ENCODE data around the gene LYPD8. TPM values are rescaled to one million over a fixed set of nuclear protein-coding genes. Genes with fewer than 3 reads are reported as not detected.

The LYPD8 gene
- total and polyA plus RNA-seq, 9 donors = not detected

- no peak overlapping the region for H3K27ac ChIP-seq (ENCODE audit: low read length)
- H3K9me3 ChIP-seq (replicated peaks; ENCODE audit: control insufficient read depth, low read depth, low read length) = peaks cover 35% of the 10 kb centered on the region
- no peak for DNase-seq
- no CpG with 5 or more reads among the region's 3 CpGs for WGBS (ENCODE audit: insufficient coverage)
- no peaks in the 10 kb centered on the region for H3K27me3 ChIP-seq (ENCODE audit: control insufficient read depth, insufficient read depth, low read length)
- no peak overlapping the region for H3K4me3 ChIP-seq (ENCODE audit: low read length)
- no peaks in the 10 kb centered on the region for H3K4me1 ChIP-seq (ENCODE audit: control insufficient read depth, insufficient read depth, low read length)
- H3K36me3 ChIP-seq (ENCODE audit: control insufficient read depth, insufficient read depth, low read length) = no peaks in the 10 kb centered on the region
Measured at GRCh38 chr1:248759644-248760043, 4.1 kb upstream of the LYPD8 start.

DNA sequence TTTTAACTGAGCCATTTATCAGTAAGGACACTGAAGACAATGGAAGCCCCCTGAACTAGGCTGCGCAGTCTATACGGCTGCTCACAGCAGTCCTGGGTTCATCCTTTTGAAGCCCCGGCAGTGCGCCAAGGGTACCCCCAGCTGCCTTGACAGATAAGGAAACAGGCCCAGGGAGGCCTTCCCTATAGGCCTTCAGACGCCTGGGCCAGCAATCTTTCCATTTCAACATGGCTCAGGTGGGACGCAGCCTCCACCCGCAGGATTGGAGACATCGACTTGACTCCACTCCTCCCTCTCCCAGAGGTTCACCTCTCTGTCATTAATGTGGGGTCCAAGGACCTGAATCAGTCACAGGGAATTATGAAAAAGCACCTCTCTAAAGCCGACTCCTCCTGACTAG lies 2.8 kb upstream of the LYPD8 start:
- H3K4me3 ChIP-seq (ENCODE audit: low read length) = no peak overlapping the region
- DNase-seq = no peak
- H3K36me3 ChIP-seq (ENCODE audit: control insufficient read depth, insufficient read depth, low read length) = no peaks in the 10 kb centered on the region
- no peak overlapping the region for H3K27ac ChIP-seq (ENCODE audit: low read length)
- peaks cover 46% of the 10 kb centered on the region for H3K9me3 ChIP-seq (replicated peaks; ENCODE audit: control insufficient read depth, low read depth, low read length)
- no peaks in the 10 kb centered on the region for H3K27me3 ChIP-seq (ENCODE audit: control insufficient read depth, insufficient read depth, low read length)
- no peaks in the 10 kb centered on the region for H3K4me1 ChIP-seq (ENCODE audit: control insufficient read depth, insufficient read depth, low read length)
- 83% methylated on average over 8 of the region's 9 CpGs for WGBS (ENCODE audit: insufficient coverage)

- DNase-seq = no peak
- no peaks in the 10 kb centered on the region for H3K4me1 ChIP-seq (ENCODE audit: control insufficient read depth, insufficient read depth, low read length)
- peaks cover 46% of the 10 kb centered on the region for H3K9me3 ChIP-seq (replicated peaks; ENCODE audit: control insufficient read depth, low read depth, low read length)
- H3K4me3 ChIP-seq (ENCODE audit: low read length) = no peak overlapping the region
- no peaks in the 10 kb centered on the region for H3K36me3 ChIP-seq (ENCODE audit: control insufficient read depth, insufficient read depth, low read length)
- H3K27me3 ChIP-seq (ENCODE audit: control insufficient read depth, insufficient read depth, low read length) = no peaks in the 10 kb centered on the region
- no peak overlapping the region for H3K27ac ChIP-seq (ENCODE audit: low read length)
- whole genome bisulfite sequencing (ENCODE audit: insufficient coverage) = 61% methylated on average over 4 of the region's 5 CpGs
Measured at GRCh38 chr1:248757784-248758195, 2.2 kb upstream of the LYPD8 start.

GRCh38 chr1:248756636-248757035 lies 1.1 kb upstream of the LYPD8 start:
- no peak for DNase-seq
- 76% methylated on average over 5 of the region's 5 CpGs for WGBS (ENCODE audit: insufficient coverage)

GRCh38 chr1:248756151-248756550 lies 592 bp upstream of the LYPD8 start:
- H3K27me3 ChIP-seq (ENCODE audit: control insufficient read depth, insufficient read depth, low read length) = no peaks in the 10 kb centered on the region
- no peaks in the 10 kb centered on the region for H3K4me1 ChIP-seq (ENCODE audit: control insufficient read depth, insufficient read depth, low read length)
- peaks cover 48% of the 10 kb centered on the region for H3K9me3 ChIP-seq (replicated peaks; ENCODE audit: control insufficient read depth, low read depth, low read length)
- H3K4me3 ChIP-seq (ENCODE audit: low read length) = no peak overlapping the region
- H3K36me3 ChIP-seq (ENCODE audit: control insufficient read depth, insufficient read depth, low read length) = no peaks in the 10 kb centered on the region
- WGBS (ENCODE audit: insufficient coverage) = 70% methylated on average over 4 of the region's 4 CpGs
- H3K27ac ChIP-seq (ENCODE audit: low read length) = no peak overlapping the region
- no peak for DNase-seq

More at GRCh38 chr1:248756636-248757035, 1.1 kb upstream of the LYPD8 start:
- Histone ChIP-seq H3K27me3 (ENCODE audit: control insufficient read depth, insufficient read depth, low read length) (no peaks in the 10 kb centered on the region), H3K36me3 (ENCODE audit: control insufficient read depth, insufficient read depth, low read length) (no peaks in the 10 kb centered on the region), H3K4me3 (ENCODE audit: low read length) (no peak overlapping the region), H3K27ac (ENCODE audit: low read length) (no peak overlapping the region), H3K9me3 (replicated peaks; ENCODE audit: control insufficient read depth, low read depth, low read length) (peaks cover 48% of the 10 kb centered on the region), H3K4me1 (ENCODE audit: control insufficient read depth, insufficient read depth, low read length) (no peaks in the 10 kb centered on the region)

DNA sequence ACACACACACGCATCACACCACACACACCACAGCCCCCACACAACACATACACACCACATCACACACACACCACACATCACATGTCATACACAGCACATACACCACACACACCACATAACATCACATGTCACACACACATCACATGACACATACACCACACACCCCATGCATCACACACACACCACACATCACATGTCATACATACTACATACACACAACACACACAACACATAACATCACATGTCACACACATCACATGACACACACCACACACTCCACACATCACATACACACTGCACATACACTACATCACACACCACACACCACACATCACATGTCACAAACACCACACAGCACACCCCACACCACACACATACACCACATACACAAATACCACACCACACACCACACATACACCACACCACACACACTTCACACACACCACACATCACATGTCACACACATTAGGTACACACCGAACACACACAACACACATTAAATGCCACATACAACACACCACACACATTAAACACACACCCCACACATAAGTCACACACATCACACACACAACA lies 1.8 kb downstream of the LYPD8 start:
- Histone ChIP-seq H3K4me1 (ENCODE audit: control insufficient read depth, insufficient read depth, low read length) (no peaks in the 10 kb centered on the region), H3K9me3 (replicated peaks; ENCODE audit: control insufficient read depth, low read depth, low read length) (peaks cover 47% of the 10 kb centered on the region), H3K4me3 (ENCODE audit: low read length) (no peak overlapping the region), H3K27ac (ENCODE audit: low read length) (no peak overlapping the region), H3K27me3 (ENCODE audit: control insufficient read depth, insufficient read depth, low read length) (no peaks in the 10 kb centered on the region), H3K36me3 (ENCODE audit: control insufficient read depth, insufficient read depth, low read length) (no peaks in the 10 kb centered on the region)
- 88% methylated on average over 2 of the region's 2 CpGs for WGBS (ENCODE audit: insufficient coverage)
- no peak for DNase-seq

- Histone ChIP-seq H3K4me1 (ENCODE audit: control insufficient read depth, insufficient read depth, low read length) (no peaks in the 10 kb centered on the region), H3K27me3 (ENCODE audit: control insufficient read depth, insufficient read depth, low read length) (no peaks in the 10 kb centered on the region), H3K9me3 (replicated peaks; ENCODE audit: control insufficient read depth, low read depth, low read length) (peaks cover 49% of the 10 kb centered on the region), H3K4me3 (ENCODE audit: low read length) (no peak overlapping the region), H3K36me3 (ENCODE audit: control insufficient read depth, insufficient read depth, low read length) (no peaks in the 10 kb centered on the region), H3K27ac (ENCODE audit: low read length) (no peak overlapping the region)
- no CpG with 5 or more reads among the region's 1 CpG for WGBS (ENCODE audit: insufficient coverage)
- no peak for DNase-seq
Measured at GRCh38 chr1:248753029-248753594, 2.4 kb downstream of the LYPD8 start.

GRCh38 chr1:248752161-248753028 lies 3.2 kb downstream of the LYPD8 start:
- H3K27ac ChIP-seq (ENCODE audit: low read length) = no peak overlapping the region
- peaks cover 45% of the 10 kb centered on the region for H3K9me3 ChIP-seq (replicated peaks; ENCODE audit: control insufficient read depth, low read depth, low read length)
- H3K27me3 ChIP-seq (ENCODE audit: control insufficient read depth, insufficient read depth, low read length) = no peaks in the 10 kb centered on the region
- H3K4me1 ChIP-seq (ENCODE audit: control insufficient read depth, insufficient read depth, low read length) = no peaks in the 10 kb centered on the region
- no peak overlapping the region for H3K4me3 ChIP-seq (ENCODE audit: low read length)
- WGBS (ENCODE audit: insufficient coverage) = 73% methylated on average over 8 of the region's 8 CpGs
- no peaks in the 10 kb centered on the region for H3K36me3 ChIP-seq (ENCODE audit: control insufficient read depth, insufficient read depth, low read length)
- no peak for DNase-seq

DNA sequence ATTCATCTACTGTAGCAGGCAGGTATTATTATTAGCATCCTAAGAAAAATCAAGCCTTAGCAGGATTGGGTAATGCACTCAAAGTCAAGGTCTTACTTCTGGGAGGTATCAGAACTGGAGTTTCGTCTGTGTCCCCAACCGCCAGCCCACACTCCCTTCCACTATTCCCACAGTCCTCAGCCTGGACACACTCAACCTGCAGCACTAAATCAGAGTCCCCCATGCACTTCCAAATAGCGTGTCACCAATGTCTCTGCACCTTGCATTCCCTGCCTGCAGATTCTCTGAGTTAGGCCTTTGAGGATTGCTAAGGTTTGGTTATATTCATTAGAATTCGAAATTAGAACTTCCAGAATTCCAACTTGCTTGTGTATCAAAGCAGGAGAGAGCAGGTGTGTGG lies 3.9 kb downstream of the LYPD8 start:
- no peak overlapping the region for H3K27ac ChIP-seq (ENCODE audit: low read length)
- H3K9me3 ChIP-seq (replicated peaks; ENCODE audit: control insufficient read depth, low read depth, low read length) = peaks cover 39% of the 10 kb centered on the region
- no peak overlapping the region for H3K4me3 ChIP-seq (ENCODE audit: low read length)
- H3K36me3 ChIP-seq (ENCODE audit: control insufficient read depth, insufficient read depth, low read length) = no peaks in the 10 kb centered on the region
- no peaks in the 10 kb centered on the region for H3K4me1 ChIP-seq (ENCODE audit: control insufficient read depth, insufficient read depth, low read length)
- no peaks in the 10 kb centered on the region for H3K27me3 ChIP-seq (ENCODE audit: control insufficient read depth, insufficient read depth, low read length)
- no CpG with 5 or more reads among the region's 4 CpGs for WGBS (ENCODE audit: insufficient coverage)
- DNase-seq = no peak

- H3K4me1 ChIP-seq (ENCODE audit: control insufficient read depth, insufficient read depth, low read length) = no peaks in the 10 kb centered on the region
- no peak for DNase-seq
- peaks cover 36% of the 10 kb centered on the region for H3K9me3 ChIP-seq (replicated peaks; ENCODE audit: control insufficient read depth, low read depth, low read length)
- H3K36me3 ChIP-seq (ENCODE audit: control insufficient read depth, insufficient read depth, low read length) = no peaks in the 10 kb centered on the region
- WGBS (ENCODE audit: insufficient coverage) = 55% methylated on average over 4 of the region's 5 CpGs
- no peak overlapping the region for H3K4me3 ChIP-seq (ENCODE audit: low read length)
- H3K27ac ChIP-seq (ENCODE audit: low read length) = no peak overlapping the region
- no peaks in the 10 kb centered on the region for H3K27me3 ChIP-seq (ENCODE audit: control insufficient read depth, insufficient read depth, low read length)
Measured at GRCh38 chr1:248751142-248751541, 4.4 kb downstream of the LYPD8 start.
